Neural cell (in vitro differentiated cells): ENCODE measurements around the gene CPVL.

ENCODE experiments used
- EZH2 ChIP-seq: fragments of 200-600, 300-800 bp; shearing (Covaris generic), sonication (generic); IDR thresholded peaks from 2 replicates; pipeline ENCODE4 v1.6.1; 2014; ENCODE audit warnings: antibody characterized with exemption, low read length, borderline replicate concordance, mild to moderate bottlenecking; ENCODE audit not compliant: insufficient read depth, poor library complexity, severe bottlenecking
- POLR2AphosphoS5 ChIP-seq: IDR thresholded peaks from 2 replicates; pipeline ENCODE4 v1.6.1; 2012
- RAD21 ChIP-seq: fragments of 450-650 bp; conservative IDR thresholded peaks from 2 replicates; pipeline ENCODE4 v1.6.1; 2014; ENCODE audit warnings: antibody characterized with exemption, mild to moderate bottlenecking, moderate library complexity
- TAF1 ChIP-seq: IDR thresholded peaks from 2 replicates; pipeline ENCODE4 v1.6.1; 2012; ENCODE audit warnings: low read depth
- TF ChIP-seq, protein P1 (sequence below): fragments of 450-650 bp; IDR thresholded peaks from 2 replicates; pipeline ENCODE4 v1.5.1; 2014; ENCODE audit warnings: antibody characterized with exemption, mild to moderate bottlenecking, moderate library complexity; ENCODE audit not compliant: poor library complexity, severe bottlenecking

DNA sequence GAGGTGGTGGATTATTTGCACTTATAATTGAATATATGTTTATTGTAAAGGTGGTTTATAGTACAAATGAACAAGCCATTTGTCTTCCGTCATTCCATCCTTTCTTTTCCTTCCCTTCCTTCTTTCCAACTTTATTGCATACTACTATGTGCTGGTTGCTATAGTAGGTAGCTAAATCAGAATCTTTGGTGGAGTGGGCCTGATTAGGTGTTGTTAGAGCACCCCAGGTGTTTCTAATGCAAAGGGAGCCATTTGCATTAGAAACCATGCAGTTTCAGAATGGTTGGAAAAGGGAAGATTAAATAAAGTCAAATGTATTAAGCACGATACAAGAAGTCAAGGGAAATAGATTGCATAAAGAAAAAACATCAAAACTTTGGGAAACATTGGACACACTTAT is 99.4 kb downstream of the CPVL start:
- TF ChIP-seq, protein P1, sequence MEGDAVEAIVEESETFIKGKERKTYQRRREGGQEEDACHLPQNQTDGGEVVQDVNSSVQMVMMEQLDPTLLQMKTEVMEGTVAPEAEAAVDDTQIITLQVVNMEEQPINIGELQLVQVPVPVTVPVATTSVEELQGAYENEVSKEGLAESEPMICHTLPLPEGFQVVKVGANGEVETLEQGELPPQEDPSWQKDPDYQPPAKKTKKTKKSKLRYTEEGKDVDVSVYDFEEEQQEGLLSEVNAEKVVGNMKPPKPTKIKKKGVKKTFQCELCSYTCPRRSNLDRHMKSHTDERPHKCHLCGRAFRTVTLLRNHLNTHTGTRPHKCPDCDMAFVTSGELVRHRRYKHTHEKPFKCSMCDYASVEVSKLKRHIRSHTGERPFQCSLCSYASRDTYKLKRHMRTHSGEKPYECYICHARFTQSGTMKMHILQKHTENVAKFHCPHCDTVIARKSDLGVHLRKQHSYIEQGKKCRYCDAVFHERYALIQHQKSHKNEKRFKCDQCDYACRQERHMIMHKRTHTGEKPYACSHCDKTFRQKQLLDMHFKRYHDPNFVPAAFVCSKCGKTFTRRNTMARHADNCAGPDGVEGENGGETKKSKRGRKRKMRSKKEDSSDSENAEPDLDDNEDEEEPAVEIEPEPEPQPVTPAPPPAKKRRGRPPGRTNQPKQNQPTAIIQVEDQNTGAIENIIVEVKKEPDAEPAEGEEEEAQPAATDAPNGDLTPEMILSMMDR = no peak
- TF ChIP-seq TAF1 = no peak
- no peak for TF ChIP-seq RAD21
- TF ChIP-seq POLR2AphosphoS5 = no peak
- no peak for TF ChIP-seq EZH2
